Suppressor macrophage treated with lipopolysaccharide for 1 hour (primary cell): Measurements from ENCODE around the gene SLC36A4.
"Not testable (repeated sequence)": the region's sequence is repeated elsewhere in the genome, so short reads cannot be mapped to it uniquely, and the experiment has no call there.

Experiments
- DNase-seq, 3 donors: peaks; one replicate each; pipeline ENCODE4 v3.0.0-alpha.2; 2020 to 2022

SLC36A4 gene

DNA sequence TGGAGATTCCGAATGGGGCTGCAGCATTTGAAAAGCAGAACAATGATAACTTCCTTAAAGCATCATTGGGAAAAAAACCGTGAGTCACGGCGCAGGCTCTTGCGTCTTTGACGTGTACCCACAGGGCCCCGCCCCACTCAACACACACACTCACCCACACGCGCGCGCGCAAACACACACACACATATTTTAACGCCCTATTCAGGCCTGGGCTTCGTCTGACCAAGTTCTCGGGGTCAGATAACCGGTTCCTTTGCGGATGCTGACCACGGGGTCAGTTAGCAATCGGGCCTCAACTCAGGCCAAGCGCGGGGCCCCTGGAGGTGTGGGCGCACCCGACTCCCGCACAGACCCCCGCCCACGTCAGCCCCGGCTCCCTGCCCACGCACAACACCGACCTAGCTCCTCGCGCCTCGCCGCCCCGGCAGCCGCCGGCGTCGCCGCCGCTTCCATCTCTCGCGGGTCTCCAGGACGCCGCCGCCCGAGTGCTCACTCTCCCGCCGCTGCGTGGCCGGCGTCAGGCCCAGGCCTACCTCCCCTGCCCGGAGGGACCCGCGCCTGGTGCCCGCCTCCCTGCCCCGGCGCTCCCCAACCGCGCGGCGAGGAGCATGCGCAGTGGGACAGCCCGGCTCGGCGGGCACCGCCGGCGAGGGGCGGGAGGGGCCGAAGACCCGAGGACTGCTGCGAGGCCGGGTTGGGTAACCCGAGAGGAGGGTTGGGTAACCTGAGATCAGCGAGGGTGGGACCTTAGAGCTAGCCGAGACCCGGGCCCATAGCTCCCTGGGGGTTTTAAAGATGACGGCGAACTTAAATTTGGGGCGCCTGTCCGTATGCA is at the start of gene SLC36A4:
Gene SLC36A4, minus strand, starts transcription at position 612 of the 835 bp plus-strand sequence. Its CDS starts 159 bp downstream, at position 453.
- DNase-seq = peak; percentile 99

GRCh38 chr11:93246790-93247189 is 49.0 kb upstream of the SLC36A4 start:
- not testable (repeated sequence) for DNase-seq

DNA sequence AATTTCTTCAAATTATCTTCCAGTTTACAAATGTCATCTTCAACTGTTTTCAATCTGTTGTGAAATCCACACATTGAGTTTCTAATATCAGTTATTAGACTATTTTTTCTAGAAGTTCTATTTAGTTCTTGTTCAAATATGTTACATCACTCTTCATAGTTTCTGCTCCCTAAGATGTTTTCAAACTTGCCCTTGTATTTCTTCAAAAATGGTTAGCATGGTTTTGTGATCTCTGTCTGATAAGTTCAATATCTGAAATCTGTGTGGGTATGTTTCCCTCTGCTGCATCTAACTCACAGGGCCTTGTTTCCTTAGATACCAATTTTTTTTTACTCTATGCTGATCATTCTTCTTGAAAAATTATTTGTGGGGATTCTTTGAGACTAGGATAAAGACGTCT is 46.2 kb upstream of the SLC36A4 start:
- no peak for DNase-seq

DNA sequence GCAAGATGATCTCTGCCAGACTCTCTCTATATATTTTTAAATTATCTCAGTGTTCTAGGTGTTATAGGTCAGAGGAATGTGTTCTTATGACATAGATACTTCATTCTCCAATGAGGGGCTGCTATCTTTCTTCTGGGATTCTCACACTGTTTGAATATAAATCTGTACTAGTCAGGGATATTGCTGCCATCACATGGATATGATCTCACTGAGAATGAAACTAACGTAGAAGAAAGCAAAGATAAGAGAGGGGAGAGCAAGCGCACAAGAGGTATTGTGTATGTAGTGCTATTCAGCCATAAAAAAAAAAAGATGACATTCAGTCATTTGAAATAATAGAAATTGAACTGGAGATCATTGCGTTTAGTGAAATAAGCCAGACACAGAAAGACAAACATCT is 42.2 kb upstream of the SLC36A4 start:
- DNase-seq = no peak

DNA sequence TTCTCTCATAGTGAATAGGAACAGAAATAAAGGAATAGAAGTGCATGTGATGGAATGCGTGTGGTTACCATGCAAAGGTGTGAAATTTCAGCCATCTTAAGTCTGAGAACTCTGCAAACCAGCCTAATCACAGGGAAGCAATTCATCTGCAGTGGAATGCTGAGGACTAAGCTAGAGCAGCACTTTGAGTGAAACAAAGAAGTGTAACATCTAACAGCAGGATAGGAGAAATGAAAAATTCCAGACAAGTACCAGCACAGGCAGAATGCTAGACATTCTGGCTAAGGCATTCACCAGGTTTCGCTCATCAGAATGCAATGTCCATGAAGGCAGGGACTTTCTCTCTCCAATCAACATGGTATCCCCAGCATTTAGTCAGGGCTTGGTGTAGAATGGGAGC is 41.2 kb upstream of the SLC36A4 start:
- DNase-seq = no peak

GRCh38 chr11:93236741-93237675 is 39.2 kb upstream of the SLC36A4 start:
- peak; percentile 32 to 46 (median 42) for DNase-seq

DNA sequence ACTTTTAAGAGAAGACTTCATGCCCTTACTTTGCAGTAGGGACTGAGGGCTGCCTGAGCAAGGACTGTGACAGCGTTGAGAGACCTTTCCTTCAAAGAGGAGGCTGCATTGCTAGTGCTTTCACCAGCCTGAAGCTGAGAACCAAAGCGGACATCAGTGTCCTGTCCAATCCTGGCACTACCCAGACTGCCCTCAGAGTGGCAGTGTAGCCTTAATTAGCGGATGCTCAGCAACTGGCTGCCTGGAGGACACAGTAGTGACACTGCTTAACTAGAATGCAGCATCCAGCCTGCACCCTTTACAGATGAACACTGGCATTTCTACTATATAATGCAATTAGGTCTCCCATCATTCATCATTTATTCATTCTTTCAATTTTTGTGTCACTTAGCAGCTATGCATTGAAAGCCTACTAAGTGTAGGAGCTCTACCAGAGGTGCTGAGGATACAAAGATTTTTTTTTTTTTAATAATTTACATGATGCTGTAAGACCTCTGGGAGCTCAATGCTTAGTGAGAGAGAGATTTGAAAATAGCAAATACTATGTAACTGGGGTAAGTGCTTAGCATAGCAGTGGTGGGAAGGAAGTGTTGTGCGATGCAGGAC is 36.9 kb upstream of the SLC36A4 start:
- DNase-seq = peak; percentile 77 to 87 (median 84)

- DNase-seq = no peak
Measured at GRCh38 chr11:93229876-93230275, 32.1 kb upstream of the SLC36A4 start.

- DNase-seq = peak; percentile 34 to 69 (median 66)
Measured at GRCh38 chr11:93225662-93226061, 27.9 kb upstream of the SLC36A4 start.

DNA sequence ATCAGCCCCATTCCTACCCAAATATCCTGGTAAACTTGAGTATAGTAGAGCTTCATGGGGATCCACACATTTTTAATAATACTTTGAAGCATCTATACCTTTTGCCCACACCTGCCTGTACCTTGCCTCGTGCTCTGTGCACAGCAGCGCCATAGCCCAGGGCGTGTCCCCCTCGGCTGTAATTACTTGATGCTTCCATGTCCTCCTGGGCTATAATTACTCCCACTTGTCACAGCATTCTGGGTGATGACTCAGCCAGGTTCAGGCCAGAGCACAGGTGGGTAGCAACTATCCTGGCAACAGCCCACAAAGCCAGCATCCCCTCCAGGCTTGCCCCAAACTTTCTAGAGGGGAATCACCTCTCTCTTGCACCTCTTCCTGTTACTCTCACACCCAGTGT is 23.7 kb upstream of the SLC36A4 start:
- no peak for DNase-seq

DNA sequence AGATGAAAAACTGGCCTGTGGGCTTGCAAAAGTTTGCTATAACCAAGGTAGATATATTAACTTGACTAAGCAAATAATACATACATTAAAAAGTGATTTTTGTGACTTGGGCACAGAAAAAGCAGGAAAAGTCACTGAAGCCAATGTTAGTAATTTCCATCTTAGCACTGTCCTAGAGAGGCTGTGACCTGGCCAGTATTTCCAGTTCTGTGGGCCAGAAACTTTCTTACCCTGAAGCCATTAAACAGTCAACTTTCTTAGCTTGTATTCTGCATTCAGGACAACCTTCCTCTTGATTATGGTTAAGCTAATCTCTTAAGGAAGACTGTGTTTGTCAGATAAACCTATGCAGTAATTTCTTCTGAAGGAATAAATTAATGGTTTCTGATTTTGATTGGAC is 22.3 kb upstream of the SLC36A4 start:
- no peak for DNase-seq

- DNase-seq = no peak
Measured at GRCh38 chr11:93219440-93219839, 21.6 kb upstream of the SLC36A4 start.

GRCh38 chr11:93216511-93217101 is 18.8 kb upstream of the SLC36A4 start:
- no peak for DNase-seq

DNA sequence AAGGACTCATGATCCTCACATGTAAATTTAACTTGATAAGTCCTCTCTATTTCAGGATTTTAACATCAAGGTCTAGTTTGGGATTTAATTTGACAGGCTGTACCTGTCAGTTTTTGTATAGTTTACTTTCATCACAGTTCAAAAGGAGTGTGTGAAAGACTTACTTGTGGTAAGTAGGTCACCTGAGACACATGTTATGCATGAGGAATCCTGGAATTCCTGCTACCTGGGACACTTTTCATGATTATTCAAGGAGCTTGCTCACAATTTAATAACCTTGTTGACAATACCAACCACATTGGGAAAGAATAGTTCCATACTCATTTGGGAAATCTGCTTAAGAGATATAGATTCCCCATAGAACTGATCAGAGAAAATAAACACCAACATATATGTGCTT is 15.8 kb upstream of the SLC36A4 start:
- no peak for DNase-seq

GRCh38 chr11:93212094-93212493 is 14.3 kb upstream of the SLC36A4 start:
- no peak for DNase-seq

DNA sequence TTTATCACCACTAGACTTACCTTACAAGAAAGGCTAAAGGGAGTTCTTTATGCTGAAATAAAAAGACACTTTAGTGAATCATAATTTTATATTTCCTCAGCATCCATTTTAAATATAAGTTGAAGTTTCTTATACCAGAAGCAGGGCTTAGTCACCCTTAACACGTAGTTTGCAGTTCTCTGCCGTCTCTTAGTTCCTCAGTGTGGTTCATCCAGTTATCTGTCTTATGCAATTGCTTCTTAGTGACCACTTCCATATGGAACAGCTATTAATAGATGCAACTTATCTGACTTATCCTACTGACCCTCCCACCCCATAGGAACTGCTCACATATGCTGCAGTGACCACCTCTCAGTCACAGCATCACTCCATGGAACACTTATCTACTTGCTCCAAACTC is 11.7 kb upstream of the SLC36A4 start:
- DNase-seq = peak; percentile 43 to 85 (median 75)

GRCh38 chr11:93208663-93209270 is 11.0 kb upstream of the SLC36A4 start:
- DNase-seq = no peak

GRCh38 chr11:93199616-93200015 is 1.8 kb upstream of the SLC36A4 start:
- peak; percentile 22 to 62 (median 61) for DNase-seq

- peak in 2 of 3 donors; percentile 26 to 31 for DNase-seq
Measured at GRCh38 chr11:93198215-93198845, 539 bp upstream of the SLC36A4 start.

DNA sequence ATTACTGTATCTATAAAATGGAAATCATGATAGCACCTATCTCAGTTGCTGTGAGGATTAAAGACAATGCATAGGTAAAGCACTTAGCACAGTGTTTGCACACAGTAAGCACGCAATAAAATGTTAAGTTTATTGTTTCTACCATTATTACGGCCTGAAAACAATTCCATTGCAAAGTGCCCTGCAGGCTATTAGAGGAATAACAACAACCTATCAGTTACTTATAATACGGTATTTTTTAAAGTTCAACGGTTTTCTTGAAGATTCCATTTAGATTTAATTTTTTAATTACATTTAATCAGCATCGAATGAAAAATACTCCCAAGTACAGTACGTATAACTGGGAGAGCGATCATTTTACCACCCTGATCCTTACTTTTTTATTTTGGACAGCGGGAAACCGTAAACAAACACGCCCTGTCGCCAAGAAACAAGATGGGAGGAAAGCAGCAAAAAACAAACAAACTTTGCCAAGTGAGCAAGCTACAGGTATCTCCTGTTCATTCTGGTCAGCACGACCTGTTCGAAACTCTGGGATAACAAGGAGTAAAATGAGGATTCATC is 893 bp downstream of the SLC36A4 start:
- DNase-seq = peak; percentile 3 to 44 (median 42)

GRCh38 chr11:93194673-93195291 is 3.0 kb downstream of the SLC36A4 start:
- DNase-seq = no peak
